ENCODE data around the gene DNAJA4.

GRCh38 chr15:78306176-78306774 is 41.9 kb downstream of the DNAJA4 start:
- TF ChIP-seq EZH2phosphoT487 (IDR thresholded peaks at IDR 0.05; ENCODE audit: borderline replicate concordance, low read depth) (no peak), JUND (IDR thresholded peaks at IDR 0.05) (peak; percentile 82), TAF1 (IDR thresholded peaks at IDR 0.05; ENCODE audit: borderline replicate concordance, low read depth, low read length) (no peak)
- TF ChIP-seq, protein P1, sequence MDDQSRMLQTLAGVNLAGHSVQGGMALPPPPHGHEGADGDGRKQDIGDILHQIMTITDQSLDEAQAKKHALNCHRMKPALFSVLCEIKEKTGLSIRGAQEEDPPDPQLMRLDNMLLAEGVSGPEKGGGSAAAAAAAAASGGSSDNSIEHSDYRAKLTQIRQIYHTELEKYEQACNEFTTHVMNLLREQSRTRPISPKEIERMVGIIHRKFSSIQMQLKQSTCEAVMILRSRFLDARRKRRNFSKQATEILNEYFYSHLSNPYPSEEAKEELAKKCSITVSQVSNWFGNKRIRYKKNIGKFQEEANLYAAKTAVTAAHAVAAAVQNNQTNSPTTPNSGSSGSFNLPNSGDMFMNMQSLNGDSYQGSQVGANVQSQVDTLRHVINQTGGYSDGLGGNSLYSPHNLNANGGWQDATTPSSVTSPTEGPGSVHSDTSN (IDR thresholded peaks at IDR 0.05) = peak; percentile 5; the same call in 1 of the 2 replicates
